ENCODE results near the gene BANK1. TPM values are rescaled to one million over a fixed set of nuclear protein-coding genes. Genes with fewer than 3 reads are reported as not detected.

BANK1 gene
- total RNA-seq, 1 donor from 2014 or later, result 1.7 TPM

DNA sequence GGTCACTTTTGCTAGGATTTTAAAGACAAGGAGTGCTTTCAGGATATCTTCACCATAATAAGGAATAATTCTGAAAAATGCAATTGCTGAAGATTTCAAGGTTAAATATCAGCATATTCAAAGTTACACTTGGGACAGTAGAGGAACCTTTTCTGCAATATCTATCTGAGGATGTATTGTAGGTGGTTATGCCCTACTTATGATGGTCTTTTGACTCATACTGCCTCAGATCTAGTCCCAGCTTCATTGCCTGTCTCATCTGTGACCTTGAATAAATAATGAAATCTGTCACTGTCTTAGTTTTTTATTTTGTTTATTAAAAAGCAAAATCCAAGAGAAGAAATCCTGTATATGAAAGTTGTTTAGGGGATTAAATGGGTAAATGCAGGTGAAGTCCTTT is 2.9 kb downstream of the BANK1 start:
- Mint-ChIP-seq H3K27me3 (peaks cover 14% of the 10 kb centered on the region), H3K4me3 (no peak overlapping the region), H3K36me3 (peaks cover 3% of the 10 kb centered on the region), H3K27ac (no peak overlapping the region), H3K4me1 (ENCODE audit: unreplicated experiment) (peaks cover 11% of the 10 kb centered on the region), H3K9me3 (no peaks in the 10 kb centered on the region)
- no peak for DNase-seq (ENCODE audit: extremely low spot score, unreplicated experiment)
- TF ChIP-seq, protein P1, sequence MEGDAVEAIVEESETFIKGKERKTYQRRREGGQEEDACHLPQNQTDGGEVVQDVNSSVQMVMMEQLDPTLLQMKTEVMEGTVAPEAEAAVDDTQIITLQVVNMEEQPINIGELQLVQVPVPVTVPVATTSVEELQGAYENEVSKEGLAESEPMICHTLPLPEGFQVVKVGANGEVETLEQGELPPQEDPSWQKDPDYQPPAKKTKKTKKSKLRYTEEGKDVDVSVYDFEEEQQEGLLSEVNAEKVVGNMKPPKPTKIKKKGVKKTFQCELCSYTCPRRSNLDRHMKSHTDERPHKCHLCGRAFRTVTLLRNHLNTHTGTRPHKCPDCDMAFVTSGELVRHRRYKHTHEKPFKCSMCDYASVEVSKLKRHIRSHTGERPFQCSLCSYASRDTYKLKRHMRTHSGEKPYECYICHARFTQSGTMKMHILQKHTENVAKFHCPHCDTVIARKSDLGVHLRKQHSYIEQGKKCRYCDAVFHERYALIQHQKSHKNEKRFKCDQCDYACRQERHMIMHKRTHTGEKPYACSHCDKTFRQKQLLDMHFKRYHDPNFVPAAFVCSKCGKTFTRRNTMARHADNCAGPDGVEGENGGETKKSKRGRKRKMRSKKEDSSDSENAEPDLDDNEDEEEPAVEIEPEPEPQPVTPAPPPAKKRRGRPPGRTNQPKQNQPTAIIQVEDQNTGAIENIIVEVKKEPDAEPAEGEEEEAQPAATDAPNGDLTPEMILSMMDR (conservative IDR thresholded peaks at IDR 0.05), result no peak

DNA sequence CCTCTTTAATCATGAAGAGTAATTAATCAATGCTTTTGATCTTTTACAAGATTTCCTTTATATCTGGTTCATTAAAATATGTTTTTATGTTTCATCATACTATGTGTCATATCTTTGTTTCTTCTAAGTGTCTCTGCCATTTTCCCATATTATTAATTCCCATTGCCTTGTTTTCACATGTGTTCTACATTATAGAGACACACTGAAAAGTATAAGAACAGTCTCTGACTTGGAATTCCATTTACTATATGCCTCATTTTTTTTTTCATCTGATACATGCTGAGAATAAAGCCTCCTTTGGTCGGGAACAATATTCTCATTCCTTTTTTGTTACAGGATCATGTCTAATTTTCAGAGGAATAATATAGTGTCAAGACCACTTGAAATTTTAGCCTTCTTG is 4.3 kb downstream of the BANK1 start:
- TF ChIP-seq, protein P1 (conservative IDR thresholded peaks at IDR 0.05), result no peak
- Mint-ChIP-seq H3K4me1 (ENCODE audit: unreplicated experiment) (peaks cover 11% of the 10 kb centered on the region), H3K27ac (no peak overlapping the region), H3K27me3 (peaks cover 14% of the 10 kb centered on the region), H3K9me3 (no peaks in the 10 kb centered on the region), H3K4me3 (no peak overlapping the region), H3K36me3 (peaks cover 3% of the 10 kb centered on the region)
- no peak for DNase-seq (ENCODE audit: extremely low spot score, unreplicated experiment)

DNA sequence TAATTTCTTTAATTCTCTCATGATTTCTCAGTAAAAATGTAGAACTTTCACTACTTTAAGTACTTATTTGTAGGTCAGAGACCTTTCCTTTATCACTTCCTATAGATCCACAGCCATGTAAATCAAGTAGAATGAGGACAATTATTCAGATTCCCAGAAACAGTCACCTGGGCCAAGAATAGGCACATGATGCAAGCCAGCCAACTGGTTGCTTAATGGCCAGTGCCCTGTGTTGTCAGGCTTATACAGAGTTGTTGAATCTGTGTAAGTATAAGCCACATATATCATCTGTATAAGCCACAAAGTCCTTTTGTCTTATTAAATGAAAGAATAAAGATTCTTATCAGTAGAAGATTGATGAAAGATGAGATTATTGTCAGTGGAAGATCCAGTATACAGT is 5.2 kb downstream of the BANK1 start:
- H3K4me1 Mint-ChIP-seq (ENCODE audit: unreplicated experiment), result peaks cover 11% of the 10 kb centered on the region
- peaks cover 4% of the 10 kb centered on the region for H3K9me3 Mint-ChIP-seq
- no peak for DNase-seq (ENCODE audit: extremely low spot score, unreplicated experiment)
- H3K27me3 Mint-ChIP-seq, result peaks cover 10% of the 10 kb centered on the region
- H3K36me3 Mint-ChIP-seq, result no peaks in the 10 kb centered on the region
- TF ChIP-seq, protein P1 (conservative IDR thresholded peaks at IDR 0.05), result no peak
- no peak overlapping the region for H3K27ac Mint-ChIP-seq
- H3K4me3 Mint-ChIP-seq, result no peak overlapping the region

DNA sequence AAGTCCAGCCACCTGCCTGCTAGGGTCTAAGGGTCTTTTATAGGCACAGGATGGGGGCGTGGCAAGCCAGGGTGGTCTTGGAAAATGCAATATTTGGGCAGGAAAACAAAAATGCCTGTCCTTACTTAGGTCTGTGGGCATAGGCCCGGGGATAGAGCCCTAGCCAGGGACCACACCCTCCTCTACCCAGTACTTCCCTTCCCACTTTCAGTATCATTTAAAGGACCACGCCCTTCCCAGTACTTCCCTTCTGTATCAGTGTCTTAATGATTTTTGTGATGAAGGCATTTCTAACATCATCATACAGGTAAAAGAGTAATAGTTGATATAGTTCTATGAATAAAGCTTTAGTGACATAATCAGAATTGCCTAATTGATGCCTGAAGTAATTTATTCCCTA is 11.4 kb downstream of the BANK1 start:
- no peak for DNase-seq (ENCODE audit: extremely low spot score, unreplicated experiment)
- peaks cover 7% of the 10 kb centered on the region for H3K9me3 Mint-ChIP-seq
- TF ChIP-seq, protein P1 (conservative IDR thresholded peaks at IDR 0.05), result no peak
- no peak overlapping the region for H3K27ac Mint-ChIP-seq
- no peak overlapping the region for H3K4me3 Mint-ChIP-seq
- H3K36me3 Mint-ChIP-seq, result no peaks in the 10 kb centered on the region
- H3K27me3 Mint-ChIP-seq, result no peaks in the 10 kb centered on the region
- peaks cover 4% of the 10 kb centered on the region for H3K4me1 Mint-ChIP-seq (ENCODE audit: unreplicated experiment)

DNA sequence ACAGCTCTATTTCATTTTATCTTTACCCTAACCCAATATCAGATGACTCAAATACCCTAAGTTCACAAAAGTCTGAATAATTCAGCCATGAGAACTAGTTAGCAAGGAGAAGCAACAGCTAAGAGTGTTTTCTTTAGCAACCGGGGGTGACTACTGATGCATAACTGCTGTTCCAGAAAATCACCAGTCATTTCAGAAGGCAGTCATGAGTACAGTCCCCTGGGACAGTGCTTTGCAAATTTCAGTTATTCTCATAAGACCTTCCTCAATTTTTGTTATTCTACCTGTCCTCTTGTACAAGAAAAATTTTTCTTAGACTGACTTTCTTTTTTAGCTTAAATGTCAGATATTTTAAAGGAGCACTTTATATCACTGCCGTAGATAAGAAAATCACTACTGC is 16.4 kb downstream of the BANK1 start:
- no peak overlapping the region for H3K27ac Mint-ChIP-seq
- peaks cover 10% of the 10 kb centered on the region for H3K4me1 Mint-ChIP-seq (ENCODE audit: unreplicated experiment)
- no peak for DNase-seq (ENCODE audit: extremely low spot score, unreplicated experiment)
- peaks cover 3% of the 10 kb centered on the region for H3K9me3 Mint-ChIP-seq
- H3K4me3 Mint-ChIP-seq, result no peak overlapping the region
- no peaks in the 10 kb centered on the region for H3K27me3 Mint-ChIP-seq
- TF ChIP-seq, protein P1 (conservative IDR thresholded peaks at IDR 0.05), result no peak
- no peaks in the 10 kb centered on the region for H3K36me3 Mint-ChIP-seq

DNA sequence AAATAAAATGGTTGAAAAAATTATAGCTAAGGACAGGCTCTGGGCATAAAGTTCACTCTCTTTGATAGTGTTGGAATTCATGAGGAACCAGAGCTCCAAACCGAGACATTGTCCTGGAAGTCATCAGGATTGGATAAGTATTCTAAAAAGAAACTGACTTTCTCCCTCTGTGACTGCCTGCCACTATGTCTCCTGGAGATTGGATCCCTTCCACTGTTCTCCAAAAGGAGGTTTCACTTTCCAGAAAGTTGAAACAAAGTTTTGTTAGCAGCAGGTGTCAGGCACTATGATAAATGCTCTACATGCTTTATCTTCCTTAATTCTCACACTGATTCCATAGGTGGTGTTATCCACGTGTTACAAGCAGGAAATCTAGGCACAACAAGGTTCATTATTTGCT is 16.8 kb downstream of the BANK1 start:
- H3K27me3 Mint-ChIP-seq, result no peaks in the 10 kb centered on the region
- no peak for DNase-seq (ENCODE audit: extremely low spot score, unreplicated experiment)
- H3K27ac Mint-ChIP-seq, result no peak overlapping the region
- no peaks in the 10 kb centered on the region for H3K36me3 Mint-ChIP-seq
- H3K4me1 Mint-ChIP-seq (ENCODE audit: unreplicated experiment), result peaks cover 10% of the 10 kb centered on the region
- no peak overlapping the region for H3K4me3 Mint-ChIP-seq
- peaks cover 3% of the 10 kb centered on the region for H3K9me3 Mint-ChIP-seq
- TF ChIP-seq, protein P1 (conservative IDR thresholded peaks at IDR 0.05), result no peak

All from type B pancreatic cell (in vitro differentiated cells).